Activated B cell treated with CpG ODN at 0.5 μM for 24 hours (primary cell): ENCODE data around the gene STRIP2. TPM values are rescaled to one million over a fixed set of nuclear protein-coding genes. Genes with fewer than 3 reads are reported as not detected.
"Not testable (repeated sequence)": the region's sequence is repeated elsewhere in the genome, so short reads cannot be mapped to it uniquely, and the experiment has no call there.

ENCODE experiments used
- ATAC-seq: fragments of 200-7000 bp; cut with Tn5 transposase; one replicate; pipeline ENCODE4 v1.10.0; 2021; ENCODE audit warnings: low read depth, mild to moderate bottlenecking, moderate library complexity
- CTCF ChIA-PET: fragments of 350-600 bp; sonication (Branson Sonifier 250); formaldehyde crosslinking; loops from one replicate; lab custom pipeline; 2021; ENCODE audit warnings: antibody characterized with exemption; lab: Charles Lee
- POLR2A ChIA-PET: fragments of 350-600 bp; sonication (Branson Sonifier 250); formaldehyde crosslinking; loops from one replicate; lab custom pipeline; 2021; ENCODE audit warnings: antibody characterized with exemption; lab: Charles Lee
- DNase-seq: peaks from one replicate; pipeline ENCODE4 v3.0.0; 2022
- H3K27ac Mint-ChIP-seq: one replicate; pipeline ENCODE4 v1.8.0; 2020; ENCODE audit warnings: mixed read lengths
- H3K27me3 Mint-ChIP-seq: one replicate; pipeline ENCODE4 v1.8.0; 2021; ENCODE audit warnings: mixed read lengths
- H3K36me3 Mint-ChIP-seq: one replicate; pipeline ENCODE4 v1.8.0; 2021; ENCODE audit warnings: low read depth, mixed read lengths
- H3K4me1 Mint-ChIP-seq: one replicate; pipeline ENCODE4 v1.8.0; 2021; ENCODE audit warnings: mixed read lengths
- H3K4me3 Mint-ChIP-seq: one replicate; pipeline ENCODE4 v1.8.0; 2020; ENCODE audit warnings: mild to moderate bottlenecking, mixed read lengths
- H3K9me3 Mint-ChIP-seq: one replicate; pipeline ENCODE4 v1.8.0; 2020; ENCODE audit warnings: mixed read lengths
- CTCF ChIP-seq: fragments of 200-600 bp; IDR thresholded peaks from one replicate; pipeline ENCODE4 v1.8.0; 2022; ENCODE audit warnings: antibody characterized with exemption, mild to moderate bottlenecking
- intact Hi-C: fragments of 100-400 bp; cut with micrococcal nuclease; formaldehyde crosslinking; loops from one replicate; pipeline ENCODE4 v1.15.1; 2024
- total RNA-seq: library from RNA; stranded (reverse); gene quantifications from 2 replicates; pipeline ENCODE4 v1.2.3, GENCODE V29; 2022

The STRIP2 gene
- total RNA-seq, 1 donor from 2014 or later: 0.35 TPM

GRCh38 chr7:129437190-129437589, 3.0 kb downstream of the STRIP2 start:
- H3K4me3 Mint-ChIP-seq: no peak overlapping the region
- peaks cover 14% of the 10 kb centered on the region for H3K4me1 Mint-ChIP-seq
- no peaks in the 10 kb centered on the region for H3K36me3 Mint-ChIP-seq
- peaks cover 22% of the 10 kb centered on the region for H3K27me3 Mint-ChIP-seq
- no peak overlapping the region for H3K27ac Mint-ChIP-seq
- ATAC-seq: no peak
- TF ChIP-seq CTCF: no peak
- intact Hi-C loops: no loop called here
- H3K9me3 Mint-ChIP-seq: no peaks in the 10 kb centered on the region
- ChIA-PET POLR2A (interaction anchor here (0.7 kb wide), 1 partner anchor 11 kb away, joined by 4 read pairs; no protein-coding TSS in a partner anchor), CTCF (no interaction called here)
- no peak for DNase-seq

- DNase-seq (no peak), ATAC-seq (no peak)
- POLR2A ChIA-PET: no interaction called here
- Mint-ChIP-seq H3K9me3 (no peaks in the 10 kb centered on the region), H3K4me1 (peaks cover 12% of the 10 kb centered on the region), H3K36me3 (no peaks in the 10 kb centered on the region), H3K4me3 (no peak overlapping the region), H3K27ac (no peak overlapping the region), H3K27me3 (peaks cover 16% of the 10 kb centered on the region)
- CTCF ChIA-PET: no interaction called here
- no peak for TF ChIP-seq CTCF
- intact Hi-C loops: no loop called here
Measured at GRCh38 chr7:129438281-129438838, 4.1 kb downstream of the STRIP2 start.

- intact Hi-C loops: no loop called here
- ChIA-PET CTCF (no interaction called here), POLR2A (no interaction called here)
- TF ChIP-seq CTCF: no peak
- no peaks in the 10 kb centered on the region for H3K9me3 Mint-ChIP-seq
- DNase-seq (no peak), ATAC-seq (no peak)
- H3K4me3 Mint-ChIP-seq: no peak overlapping the region
- H3K36me3 Mint-ChIP-seq: no peaks in the 10 kb centered on the region
- peaks cover 16% of the 10 kb centered on the region for H3K27me3 Mint-ChIP-seq
- H3K27ac Mint-ChIP-seq: no peak overlapping the region
- peaks cover 10% of the 10 kb centered on the region for H3K4me1 Mint-ChIP-seq
Measured at GRCh38 chr7:129438839-129439651, 4.8 kb downstream of the STRIP2 start.

- POLR2A ChIA-PET: no interaction called here
- ATAC-seq (no peak), DNase-seq (no peak)
- intact Hi-C loops: no loop called here
- Mint-ChIP-seq H3K9me3 (no peaks in the 10 kb centered on the region), H3K27me3 (peaks cover 13% of the 10 kb centered on the region), H3K4me3 (no peak overlapping the region), H3K36me3 (no peaks in the 10 kb centered on the region), H3K4me1 (peaks cover 4% of the 10 kb centered on the region), H3K27ac (no peak overlapping the region)
- TF ChIP-seq CTCF: no peak
- CTCF ChIA-PET: no interaction called here
Measured at GRCh38 chr7:129439963-129440625, 5.9 kb downstream of the STRIP2 start.

GRCh38 chr7:129443612-129444011, 9.4 kb downstream of the STRIP2 start:
- no peak for TF ChIP-seq CTCF
- H3K36me3 Mint-ChIP-seq: no peaks in the 10 kb centered on the region
- ChIA-PET POLR2A (no interaction called here), CTCF (no interaction called here)
- DNase-seq (no peak), ATAC-seq (no peak)
- H3K9me3 Mint-ChIP-seq: peaks cover 3% of the 10 kb centered on the region
- no peaks in the 10 kb centered on the region for H3K27me3 Mint-ChIP-seq
- H3K4me3 Mint-ChIP-seq: no peak overlapping the region
- no peak overlapping the region for H3K27ac Mint-ChIP-seq
- no peaks in the 10 kb centered on the region for H3K4me1 Mint-ChIP-seq
- intact Hi-C loops: no loop called here

GRCh38 chr7:129444776-129445175, 10.5 kb downstream of the STRIP2 start:
- H3K27ac Mint-ChIP-seq, H3K27me3 Mint-ChIP-seq, H3K9me3 Mint-ChIP-seq, DNase-seq, CTCF ChIA-PET, ATAC-seq, H3K36me3 Mint-ChIP-seq, intact Hi-C loops, H3K4me3 Mint-ChIP-seq, H3K4me1 Mint-ChIP-seq: not testable (repeated sequence)
- POLR2A ChIA-PET: interaction anchor here (0.6 kb wide), 1 partner anchor 25 kb away, joined by 3 read pairs; no protein-coding TSS in a partner anchor

- H3K4me1 Mint-ChIP-seq, DNase-seq, POLR2A ChIA-PET, H3K4me3 Mint-ChIP-seq, H3K9me3 Mint-ChIP-seq, H3K27ac Mint-ChIP-seq, intact Hi-C loops, CTCF ChIA-PET, ATAC-seq, H3K27me3 Mint-ChIP-seq, H3K36me3 Mint-ChIP-seq: not testable (repeated sequence)
Measured at GRCh38 chr7:129446925-129447324, 12.7 kb downstream of the STRIP2 start.
